ENCODE data around the gene ACOX1.

DNA sequence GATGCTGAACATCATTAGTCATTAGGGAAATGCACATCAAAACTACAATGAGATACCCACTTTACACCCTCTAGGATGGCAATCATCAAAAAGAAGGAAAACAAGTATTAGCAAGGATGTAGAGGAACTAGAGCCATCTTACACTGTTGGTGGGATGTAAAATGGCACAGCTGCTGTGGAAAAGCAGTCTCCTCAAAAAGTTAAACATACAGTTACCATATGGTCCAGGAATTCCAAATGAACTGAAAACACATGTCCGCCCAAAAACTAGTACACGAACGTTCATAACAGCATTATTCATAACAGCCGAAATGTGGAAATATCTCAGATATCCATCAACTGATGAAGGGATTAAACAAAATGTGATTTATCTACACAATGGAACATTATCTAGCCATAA, 45.2 kb downstream of the ACOX1 start:
- TF ChIP-seq, protein P1, sequence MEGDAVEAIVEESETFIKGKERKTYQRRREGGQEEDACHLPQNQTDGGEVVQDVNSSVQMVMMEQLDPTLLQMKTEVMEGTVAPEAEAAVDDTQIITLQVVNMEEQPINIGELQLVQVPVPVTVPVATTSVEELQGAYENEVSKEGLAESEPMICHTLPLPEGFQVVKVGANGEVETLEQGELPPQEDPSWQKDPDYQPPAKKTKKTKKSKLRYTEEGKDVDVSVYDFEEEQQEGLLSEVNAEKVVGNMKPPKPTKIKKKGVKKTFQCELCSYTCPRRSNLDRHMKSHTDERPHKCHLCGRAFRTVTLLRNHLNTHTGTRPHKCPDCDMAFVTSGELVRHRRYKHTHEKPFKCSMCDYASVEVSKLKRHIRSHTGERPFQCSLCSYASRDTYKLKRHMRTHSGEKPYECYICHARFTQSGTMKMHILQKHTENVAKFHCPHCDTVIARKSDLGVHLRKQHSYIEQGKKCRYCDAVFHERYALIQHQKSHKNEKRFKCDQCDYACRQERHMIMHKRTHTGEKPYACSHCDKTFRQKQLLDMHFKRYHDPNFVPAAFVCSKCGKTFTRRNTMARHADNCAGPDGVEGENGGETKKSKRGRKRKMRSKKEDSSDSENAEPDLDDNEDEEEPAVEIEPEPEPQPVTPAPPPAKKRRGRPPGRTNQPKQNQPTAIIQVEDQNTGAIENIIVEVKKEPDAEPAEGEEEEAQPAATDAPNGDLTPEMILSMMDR (IDR thresholded peaks at IDR 0.05; ENCODE audit: low read length), result no peak
- TF ChIP-seq EZH2 (optimal IDR thresholded peaks at IDR 0.05; ENCODE audit: low read depth, low read length), result no peak
- TF ChIP-seq EZH2phosphoT487 (IDR thresholded peaks at IDR 0.05; ENCODE audit: low read length), result no peak

Data from MM.1S (cell line).